Esophagus squamous epithelium (tissue), 5 donors: ENCODE results near the gene B3GALNT2. TPM values are rescaled to one million over a fixed set of nuclear protein-coding genes. Genes with fewer than 3 reads are reported as not detected.
"Not testable (repeated sequence)": the region's sequence is repeated elsewhere in the genome, so short reads cannot be mapped to it uniquely, and the experiment has no call there.

ENCODE experiments used
- DNase-seq: peaks from one replicate; lab custom pipeline; 2025; lab: John Stamatoyannopoulos, UW
- H3K27ac ChIP-seq, 4 donors: fragments of 200-600 bp; sonication (generic); one replicate each; pipeline ENCODE4 v1.5.1; 2016 to 2019; ENCODE audit warnings: mild to moderate bottlenecking in 1 of 4
- H3K27me3 ChIP-seq, 4 donors: fragments of 200-600 bp; sonication (generic); 1 replicate in 3 of 4; 2 replicates in 1 of 4; pipeline versions ENCODE4 v1.5.1 to v1.6.0; 2017 to 2021; ENCODE audit warnings: antibody characterized with exemption in 1 of 4
- H3K36me3 ChIP-seq, 3 donors: fragments of 200-600 bp; sonication (generic); one replicate each; pipeline ENCODE4 v1.5.1; 2016 to 2019
- H3K4me1 ChIP-seq, 3 donors: fragments of 200-600 bp; sonication (generic); one replicate each; pipeline ENCODE4 v1.5.1; 2017 to 2019
- H3K4me3 ChIP-seq, 4 donors: fragments of 200-600 bp; sonication (generic); 1 replicate in 3 of 4; 2 replicates in 1 of 4; pipeline ENCODE4 v1.5.1; 2016 to 2019; ENCODE audit warnings: mild to moderate bottlenecking in 2 of 4, moderate library complexity in 1 of 4
- H3K9me3 ChIP-seq, 3 donors: fragments of 200-600 bp; sonication (generic); one replicate each; pipeline ENCODE4 v1.5.1; 2016 to 2019
- CTCF ChIP-seq, 6 experiments: fragments of 450-650 bp in 4 of 6; fragments of 200-600 bp in 2 of 6; sonication (generic) in 2 of 6; IDR thresholded peaks; one replicate each; pipeline ENCODE4 v1.5.1; 2016 to 2019; ENCODE audit warnings: antibody characterized with exemption in 6 of 6, mild to moderate bottlenecking in 4 of 6, moderate library complexity in 4 of 6
- POLR2A ChIP-seq, 4 donors: fragments of 450-650 bp; IDR thresholded peaks; one replicate each; pipeline ENCODE4 v1.6.1; 2017; ENCODE audit warnings: antibody characterized with exemption in 4 of 4, mild to moderate bottlenecking in 4 of 4, moderate library complexity in 3 of 4
- WGBS, 2 donors: methylation state at CpG; one replicate each; pipeline ENCODE4 v1.1.5; 2018; 5-methylcytosine and 5-hydroxymethylcytosine counted together
- intact Hi-C: fragments of 100-400 bp; cut with DNase I; formaldehyde crosslinking; loops from one replicate; pipeline ENCODE4 v1.15.0; 2022
- total RNA-seq, 4 donors: library from RNA; depleted of rRNA; stranded (reverse); fragments of >200 nt; gene quantifications; one replicate each; pipeline ENCODE4 v1.1.0, GENCODE V29; 2016
- donor health status: DM: yes; HTN: yes; CAD: no.

Gene B3GALNT2
- total RNA-seq, 4 donors from 2014 or later = 23.1 to 44.6 (median 34.4) TPM

GRCh38 chr1:235545292-235545930 lies 41.2 kb upstream of the B3GALNT2 start:
- no peak for DNase-seq
- no peaks in the 10 kb centered on the region for H3K36me3 ChIP-seq
- TF ChIP-seq CTCF (IDR thresholded peaks at IDR 0.05) = no peak
- no peak for TF ChIP-seq POLR2A (IDR thresholded peaks at IDR 0.05)
- no peak overlapping the region for H3K27ac ChIP-seq
- intact Hi-C loops = no loop called here
- no peak overlapping the region for H3K4me3 ChIP-seq
- H3K4me1 ChIP-seq = no peaks in the 10 kb centered on the region
- peaks cover 0 to 8% (median 0%) of the 10 kb centered on the region in 4 donors for H3K27me3 ChIP-seq
- WGBS, 2 donors = 92% methylated on average over 7 to 9 of the region's 9 CpGs
- no peaks in the 10 kb centered on the region for H3K9me3 ChIP-seq

- H3K27me3 ChIP-seq, DNase-seq, H3K4me1 ChIP-seq, H3K27ac ChIP-seq, H3K36me3 ChIP-seq, H3K9me3 ChIP-seq, intact Hi-C loops, H3K4me3 ChIP-seq: not testable (repeated sequence)
- WGBS, 2 donors = 62 to 87% methylated on average over 7 of the region's 7 CpGs
Measured at GRCh38 chr1:235542845-235543244, 38.6 kb upstream of the B3GALNT2 start.

- DNase-seq = no peak
- Histone ChIP-seq H3K4me3 (no peak overlapping the region), H3K9me3 (no peaks in the 10 kb centered on the region), H3K36me3 (no peaks in the 10 kb centered on the region), H3K27me3 (peaks cover 0 to 10% (median 0%) of the 10 kb centered on the region in 4 donors), H3K4me1 (no peaks in the 10 kb centered on the region), H3K27ac (no peak overlapping the region)
- TF ChIP-seq CTCF (IDR thresholded peaks at IDR 0.05) (no peak), POLR2A (IDR thresholded peaks at IDR 0.05) (no peak)
- 72 to 89% methylated on average over 8 of the region's 8 CpGs for WGBS, 2 donors
- intact Hi-C loops = no loop called here
Measured at GRCh38 chr1:235533476-235534168, 29.4 kb upstream of the B3GALNT2 start.

- intact Hi-C loops = no loop called here
- 64 to 67% methylated on average over 2 of the region's 2 CpGs for WGBS, 2 donors
- H3K4me3 ChIP-seq = no peak overlapping the region
- DNase-seq = no peak
- H3K36me3 ChIP-seq = no peaks in the 10 kb centered on the region
- no peaks in the 10 kb centered on the region for H3K9me3 ChIP-seq
- no peak overlapping the region for H3K27ac ChIP-seq
- H3K4me1 ChIP-seq = no peaks in the 10 kb centered on the region
- H3K27me3 ChIP-seq = peaks cover 0 to 10% (median 0%) of the 10 kb centered on the region in 4 donors
- TF ChIP-seq CTCF (IDR thresholded peaks at IDR 0.05) (no peak), POLR2A (IDR thresholded peaks at IDR 0.05) (no peak)
Measured at GRCh38 chr1:235532360-235532759, 28.1 kb upstream of the B3GALNT2 start.

- Histone ChIP-seq H3K27ac (no peak overlapping the region), H3K9me3 (no peaks in the 10 kb centered on the region), H3K36me3 (no peaks in the 10 kb centered on the region), H3K4me1 (no peaks in the 10 kb centered on the region), H3K27me3 (no peaks in the 10 kb centered on the region), H3K4me3 (no peak overlapping the region)
- no peak for DNase-seq
- TF ChIP-seq CTCF (IDR thresholded peaks at IDR 0.05) (no peak), POLR2A (IDR thresholded peaks at IDR 0.05) (no peak)
- intact Hi-C loops = no loop called here
- WGBS, 2 donors = 82 to 93% methylated on average over 4 of the region's 4 CpGs
Measured at GRCh38 chr1:235527196-235527814, 23.1 kb upstream of the B3GALNT2 start.
